Fibroblast of lung (primary cell): ENCODE results near the gene CHST11. TPM values are rescaled to one million over a fixed set of nuclear protein-coding genes. Genes with fewer than 3 reads are reported as not detected.

Experiments
- DNase-seq, 2 donors: peaks; one replicate each; pipeline versions ENCODE4 v3.0.0 to v3.0.0-alpha.2; 2010; ENCODE audit warnings: low read depth in 2 of 2
- H2AFZ ChIP-seq: 2 replicates; pipeline ENCODE4 v1.5.1; 2012; ENCODE audit warnings: low read length, control low read depth, inconsistent platforms
- H3K27ac ChIP-seq: 2 replicates; pipeline ENCODE4 v1.5.1; 2011; ENCODE audit warnings: low read length, control low read depth; ENCODE audit not compliant: insufficient read depth
- H3K27me3 ChIP-seq: 2 replicates; pipeline ENCODE4 v1.5.1; 2011; ENCODE audit warnings: mild to moderate bottlenecking, low read length; ENCODE audit not compliant: control insufficient read depth, insufficient read depth
- H3K36me3 ChIP-seq: 2 replicates; pipeline ENCODE4 v1.5.1; 2011; ENCODE audit warnings: low read length; ENCODE audit not compliant: control insufficient read depth, insufficient read depth
- H3K4me1 ChIP-seq: 2 replicates; pipeline ENCODE4 v1.5.1; 2011; ENCODE audit warnings: low read length; ENCODE audit not compliant: control insufficient read depth, insufficient read depth; ENCODE audit errors: extremely low read depth
- H3K4me2 ChIP-seq: 2 replicates; pipeline ENCODE4 v1.5.1; 2011; ENCODE audit warnings: low read length, control low read depth; ENCODE audit not compliant: insufficient read depth; ENCODE audit errors: extremely low read depth
- H3K4me3 ChIP-seq, 4 experiments: fragments of 200-600 bp in 1 of 4; sonication (generic) in 1 of 4; replicated peaks in 1 of 4; 2 replicates each; pipeline ENCODE4 v1.5.1; 2011 to 2016; ENCODE audit warnings: low read length in 4 of 4, low read depth in 3 of 4, mild to moderate bottlenecking in 3 of 4, control low read depth in 2 of 4, inconsistent platforms in 1 of 4, mixed read lengths in 1 of 4; ENCODE audit not compliant: insufficient read depth in 1 of 4; ENCODE audit errors: control extremely low read depth in 1 of 4
- H3K79me2 ChIP-seq: 2 replicates; pipeline ENCODE4 v1.5.1; 2012; ENCODE audit warnings: mild to moderate bottlenecking, low read length, inconsistent platforms; ENCODE audit not compliant: control insufficient read depth, insufficient read depth
- H3K9ac ChIP-seq: 2 replicates; pipeline ENCODE4 v1.5.1; 2011; ENCODE audit warnings: mild to moderate bottlenecking, low read length, control low read depth; ENCODE audit not compliant: insufficient read depth
- H3K9me3 ChIP-seq: 2 replicates; pipeline ENCODE4 v1.5.1; 2012; ENCODE audit warnings: low read depth, low read length; ENCODE audit not compliant: control insufficient read depth, insufficient read depth
- H4K20me1 ChIP-seq: 2 replicates; pipeline ENCODE4 v1.5.1; 2011; ENCODE audit warnings: low read length; ENCODE audit not compliant: control insufficient read depth, insufficient read depth; ENCODE audit errors: extremely low read depth
- CTCF ChIP-seq, 2 donors: IDR thresholded peaks in 1 of 2; conservative IDR thresholded peaks in 1 of 2; 1 replicate in 1 of 2; 2 replicates in 1 of 2; pipeline ENCODE4 v1.5.1; 2011 to 2012; ENCODE audit warnings: low read length in 2 of 2, control low read depth in 1 of 2, inconsistent platforms in 1 of 2, low read depth in 1 of 2, mild to moderate bottlenecking in 1 of 2
- EZH2 ChIP-seq: IDR thresholded peaks from 2 replicates; pipeline ENCODE4 v1.5.1; 2012; ENCODE audit warnings: low read length, control low read depth, mild to moderate bottlenecking; ENCODE audit errors: missing control alignments
- polyA plus RNA-seq, 2 donors: library from polyadenylated mRNA; depleted of rRNA in 1 of 2; stranded (reverse) in 1 of 2; unstranded in 1 of 2; fragments of >200 nt; gene quantifications; 2 replicates each; pipeline ENCODE4 v1.2.1, GENCODE V29; 2011 to 2012; ENCODE audit warnings: missing spikeins in 1 of 2
- total RNA-seq: library from RNA; depleted of rRNA; stranded (reverse); fragments of >200 nt; gene quantifications from 2 replicates; pipeline ENCODE4 v1.2.1, GENCODE V29; 2014

Gene CHST11
- total and polyA plus RNA-seq, 2 donors (not counting 1 experiment from before 2014, with no cell fraction given), result 3.5 to 9.1 TPM

DNA sequence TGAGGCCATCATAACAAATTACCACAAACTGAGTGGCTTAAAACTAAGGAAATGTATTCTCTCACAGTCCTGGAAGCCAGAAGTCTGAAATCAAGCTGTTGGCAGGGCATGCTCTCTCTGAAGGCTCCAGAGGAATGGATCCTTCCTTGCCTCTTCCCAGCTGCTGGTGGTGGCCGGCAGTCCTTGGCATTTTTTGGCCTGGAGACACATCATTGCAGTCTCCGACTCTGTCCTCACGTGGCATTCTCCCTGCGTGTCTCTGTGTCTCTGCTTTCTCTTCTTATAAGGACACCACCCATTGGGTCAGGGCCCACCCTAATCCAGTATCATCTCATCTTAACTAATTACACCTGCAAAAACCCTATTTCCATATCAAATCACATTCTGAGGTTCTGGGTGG lies 295.3 kb downstream of the CHST11 start:
- H3K79me2 ChIP-seq, result no peaks in the 10 kb centered on the region
- H2AFZ ChIP-seq, result no peak overlapping the region
- no peaks in the 10 kb centered on the region for H4K20me1 ChIP-seq
- H3K4me2 ChIP-seq, result no peak overlapping the region
- no peak overlapping the region for H3K4me3 ChIP-seq
- no peak overlapping the region for H3K27ac ChIP-seq
- TF ChIP-seq EZH2 (no peak), CTCF (conservative IDR thresholded peaks at IDR 0.05 in 1 of 2, IDR thresholded peaks at IDR 0.05 in 1 of 2; ENCODE audit: low read depth in 1 of 2, low read length in 2 of 2) (no peak)
- no peaks in the 10 kb centered on the region for H3K27me3 ChIP-seq
- H3K9ac ChIP-seq, result no peak overlapping the region
- no peak for DNase-seq
- peaks cover 9% of the 10 kb centered on the region for H3K4me1 ChIP-seq
- no peaks in the 10 kb centered on the region for H3K36me3 ChIP-seq
- H3K9me3 ChIP-seq, result no peaks in the 10 kb centered on the region

DNA sequence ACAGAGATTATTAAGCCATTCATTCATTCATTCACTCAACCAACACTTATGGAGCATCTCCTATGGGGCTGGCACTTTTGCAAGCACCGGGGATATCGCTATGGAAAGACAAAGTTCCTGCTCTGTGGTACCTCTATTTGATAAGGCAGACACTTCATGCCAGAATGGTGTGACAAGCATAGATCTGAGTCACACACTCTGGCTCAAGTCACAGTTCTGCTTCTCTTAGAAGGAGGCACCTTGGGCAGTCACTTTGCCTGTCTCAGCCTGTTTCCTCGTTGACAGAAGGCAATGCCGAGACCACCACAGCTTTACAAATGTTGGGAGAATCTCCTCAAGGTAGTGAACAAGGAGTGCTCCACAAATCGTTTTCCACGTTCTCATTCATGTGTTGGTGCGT lies 296.1 kb downstream of the CHST11 start:
- no peak overlapping the region for H3K9ac ChIP-seq
- no peak for DNase-seq
- no peak overlapping the region for H3K4me3 ChIP-seq
- H3K27me3 ChIP-seq, result no peaks in the 10 kb centered on the region
- H3K4me1 ChIP-seq, result peaks cover 9% of the 10 kb centered on the region
- TF ChIP-seq CTCF (conservative IDR thresholded peaks at IDR 0.05 in 1 of 2, IDR thresholded peaks at IDR 0.05 in 1 of 2; ENCODE audit: low read depth in 1 of 2, low read length in 2 of 2) (no peak), EZH2 (no peak)
- H3K36me3 ChIP-seq, result no peaks in the 10 kb centered on the region
- H3K27ac ChIP-seq, result no peak overlapping the region
- H3K79me2 ChIP-seq, result no peaks in the 10 kb centered on the region
- no peak overlapping the region for H3K4me2 ChIP-seq
- H2AFZ ChIP-seq, result no peak overlapping the region
- no peaks in the 10 kb centered on the region for H4K20me1 ChIP-seq
- H3K9me3 ChIP-seq, result no peaks in the 10 kb centered on the region

GRCh38 chr12:104756901-104757300 lies 300.2 kb downstream of the CHST11 start:
- H3K9me3 ChIP-seq, result no peaks in the 10 kb centered on the region
- no peaks in the 10 kb centered on the region for H4K20me1 ChIP-seq
- H3K36me3 ChIP-seq, result no peaks in the 10 kb centered on the region
- no peak overlapping the region for H3K9ac ChIP-seq
- TF ChIP-seq CTCF (conservative IDR thresholded peaks at IDR 0.05 in 1 of 2, IDR thresholded peaks at IDR 0.05 in 1 of 2; ENCODE audit: low read depth in 1 of 2, low read length in 2 of 2), result no peak
- no peak for TF ChIP-seq EZH2
- no peak overlapping the region for H3K4me2 ChIP-seq
- no peak overlapping the region for H2AFZ ChIP-seq
- H3K4me3 ChIP-seq, result no peak overlapping the region
- H3K4me1 ChIP-seq, result no peaks in the 10 kb centered on the region
- H3K79me2 ChIP-seq, result no peaks in the 10 kb centered on the region
- no peak for DNase-seq
- H3K27ac ChIP-seq, result no peak overlapping the region
- H3K27me3 ChIP-seq, result no peaks in the 10 kb centered on the region
